ENCODE data around the gene CROCC2.

Gene CROCC2

DNA sequence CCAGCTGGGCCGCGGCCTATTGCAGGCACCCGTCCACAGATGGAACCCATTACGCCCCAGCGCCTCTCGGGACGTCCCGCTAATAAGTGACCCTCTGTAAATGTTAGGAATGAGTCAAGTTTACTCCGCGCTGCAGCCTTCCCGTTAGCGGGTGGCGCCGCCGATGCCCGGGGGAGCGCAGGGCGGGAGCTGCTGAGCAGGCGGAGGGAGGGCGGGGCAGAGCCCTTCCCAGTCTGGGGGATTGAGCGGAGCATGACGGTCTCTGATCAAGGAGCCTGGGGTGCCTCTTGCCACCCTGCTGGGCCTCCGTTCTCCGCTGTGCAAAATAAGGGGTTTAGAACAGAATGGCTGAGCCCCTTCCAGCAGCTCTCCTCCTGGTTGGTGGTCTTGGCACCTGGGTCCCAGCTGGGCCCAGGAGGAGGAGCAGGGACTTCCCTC lies 10.5 kb downstream of the CROCC2 start:
- Histone ChIP-seq H3K27ac (ENCODE audit: insufficient read depth in 1 of 2, low read depth in 1 of 2, low read length in 2 of 2, poor library complexity in 1 of 2, severe bottlenecking in 2 of 2) (no peak overlapping the region), H3K4me3 (ENCODE audit: control insufficient read depth in 1 of 7, extremely low read depth in 1 of 7, insufficient read depth in 4 of 7, low read depth in 2 of 7, low read length in 6 of 7) (peak overlapping the region in 2 of 7 experiments; percentile 32 to 61), H3K36me3 (ENCODE audit: control insufficient read depth in 4 of 4, insufficient read depth in 4 of 4, low read length in 3 of 4) (no peaks in the 10 kb centered on the region), H3K27me3 (replicated peaks in 2 of 5; ENCODE audit: control insufficient read depth in 4 of 5, insufficient read depth in 5 of 5, low read length in 4 of 5) (peaks cover 0 to 21% (median 6%) of the 10 kb centered on the region in 5 experiments), H3K4me1 (ENCODE audit: control extremely low read depth in 1 of 4, control insufficient read depth in 4 of 4, insufficient read depth in 4 of 4, low read length in 3 of 4) (peaks cover 0 to 13% (median 4%) of the 10 kb centered on the region in 4 experiments), H3K9me3 (ENCODE audit: control extremely low read depth in 1 of 5, control insufficient read depth in 4 of 5, insufficient read depth in 2 of 5, low read depth in 1 of 5, low read length in 4 of 5) (no peaks in the 10 kb centered on the region)
- CTCF ChIA-PET: no interaction called here
- 10% methylated on average over 19 of the region's 24 CpGs for WGBS (ENCODE audit: insufficient coverage)
- POLR2A ChIA-PET: no interaction called here
- DNase-seq: peak; percentile 21 to 40 (median 25)

DNA sequence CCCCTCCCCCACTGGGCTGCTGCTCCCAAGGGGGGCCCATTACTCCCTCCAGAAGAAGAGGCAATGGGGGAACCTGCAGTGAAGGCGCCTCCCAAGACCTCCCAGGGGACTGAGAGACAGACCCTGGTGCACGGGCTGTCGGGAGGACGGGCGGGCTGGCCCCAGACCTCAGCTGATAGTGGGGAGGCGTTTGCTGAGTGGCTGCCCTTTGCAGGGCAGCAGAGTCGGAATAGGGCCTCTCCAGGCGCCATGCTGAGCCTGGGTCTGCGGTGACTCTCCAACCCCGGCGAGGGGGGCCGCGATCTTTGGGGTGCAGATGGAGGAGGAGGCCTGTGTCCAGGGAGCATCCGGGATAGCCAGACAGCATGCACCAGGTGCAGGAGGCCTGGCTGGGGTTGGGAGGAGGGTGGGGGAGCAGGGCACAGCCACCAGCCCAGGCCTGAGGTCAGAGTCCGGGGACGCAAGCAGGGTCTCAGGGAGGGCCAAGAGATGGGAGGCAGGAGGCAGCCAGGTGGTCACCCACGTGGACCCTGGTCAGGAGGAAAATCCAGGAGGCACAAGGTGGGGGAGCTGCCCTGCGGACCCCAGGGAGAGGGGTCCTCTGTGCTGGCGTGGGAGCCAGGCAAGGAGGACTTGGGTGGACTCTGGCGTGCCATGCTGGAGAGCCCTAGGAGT lies 11.0 kb downstream of the CROCC2 start:
- WGBS (ENCODE audit: insufficient coverage): 87% methylated on average over 16 of the region's 20 CpGs
- H3K27me3 ChIP-seq (replicated peaks in 2 of 5; ENCODE audit: control insufficient read depth in 4 of 5, insufficient read depth in 5 of 5, low read length in 4 of 5): peaks cover 0 to 19% (median 6%) of the 10 kb centered on the region in 5 experiments
- peaks cover 0 to 13% (median 3%) of the 10 kb centered on the region in 4 experiments for H3K4me1 ChIP-seq (ENCODE audit: control extremely low read depth in 1 of 4, control insufficient read depth in 4 of 4, insufficient read depth in 4 of 4, low read length in 3 of 4)
- H3K4me3 ChIP-seq (ENCODE audit: control insufficient read depth in 1 of 7, extremely low read depth in 1 of 7, insufficient read depth in 4 of 7, low read depth in 2 of 7, low read length in 6 of 7): no peak overlapping the region
- H3K9me3 ChIP-seq (ENCODE audit: control extremely low read depth in 1 of 5, control insufficient read depth in 4 of 5, insufficient read depth in 2 of 5, low read depth in 1 of 5, low read length in 4 of 5): no peaks in the 10 kb centered on the region
- no peak overlapping the region for H3K27ac ChIP-seq (ENCODE audit: insufficient read depth in 1 of 2, low read depth in 1 of 2, low read length in 2 of 2, poor library complexity in 1 of 2, severe bottlenecking in 2 of 2)
- CTCF ChIA-PET: no interaction called here
- no peak for DNase-seq
- POLR2A ChIA-PET: no interaction called here
- no peaks in the 10 kb centered on the region for H3K36me3 ChIP-seq (ENCODE audit: control insufficient read depth in 4 of 4, insufficient read depth in 4 of 4, low read length in 3 of 4)

DNA sequence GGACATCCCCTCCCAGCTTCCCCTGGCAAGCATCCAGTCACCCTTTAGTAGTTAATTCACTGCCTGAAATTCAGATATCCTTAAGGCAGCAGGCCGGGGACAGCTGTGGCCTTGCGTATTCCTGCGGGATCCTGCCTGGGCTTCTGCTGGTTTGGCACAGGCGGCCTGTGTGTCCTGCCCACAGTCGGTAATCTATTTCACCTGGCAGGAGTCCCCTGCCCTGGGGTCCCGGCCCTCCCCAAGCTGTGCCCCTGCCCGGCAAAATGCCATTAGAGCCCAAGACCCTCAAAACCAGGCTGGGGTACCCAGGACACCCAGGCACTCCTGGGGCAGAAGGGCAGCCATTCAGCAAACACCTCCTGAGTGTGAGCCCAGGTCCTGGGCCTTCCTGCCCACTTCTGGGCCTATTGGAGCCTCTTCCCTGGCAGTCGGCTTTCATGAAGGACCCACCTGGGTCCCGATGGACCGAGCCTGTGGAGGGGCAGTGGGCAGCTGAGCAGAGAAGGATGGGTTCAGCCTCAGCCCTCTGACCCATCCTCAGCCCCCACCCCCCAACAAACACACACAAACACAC lies 11.6 kb downstream of the CROCC2 start:
- H3K4me3 ChIP-seq (ENCODE audit: control insufficient read depth in 1 of 7, extremely low read depth in 1 of 7, insufficient read depth in 4 of 7, low read depth in 2 of 7, low read length in 6 of 7): no peak overlapping the region
- CTCF ChIA-PET: no interaction called here
- no peak overlapping the region for H3K27ac ChIP-seq (ENCODE audit: insufficient read depth in 1 of 2, low read depth in 1 of 2, low read length in 2 of 2, poor library complexity in 1 of 2, severe bottlenecking in 2 of 2)
- no peak for DNase-seq
- POLR2A ChIA-PET: no interaction called here
- H3K9me3 ChIP-seq (ENCODE audit: control extremely low read depth in 1 of 5, control insufficient read depth in 4 of 5, insufficient read depth in 2 of 5, low read depth in 1 of 5, low read length in 4 of 5): no peaks in the 10 kb centered on the region
- peaks cover 0 to 13% (median 3%) of the 10 kb centered on the region in 4 experiments for H3K4me1 ChIP-seq (ENCODE audit: control extremely low read depth in 1 of 4, control insufficient read depth in 4 of 4, insufficient read depth in 4 of 4, low read length in 3 of 4)
- 98% methylated on average over 7 of the region's 10 CpGs for WGBS (ENCODE audit: insufficient coverage)
- no peaks in the 10 kb centered on the region for H3K36me3 ChIP-seq (ENCODE audit: control insufficient read depth in 4 of 4, insufficient read depth in 4 of 4, low read length in 3 of 4)
- peaks cover 0 to 19% (median 6%) of the 10 kb centered on the region in 5 experiments for H3K27me3 ChIP-seq (replicated peaks in 2 of 5; ENCODE audit: control insufficient read depth in 4 of 5, insufficient read depth in 5 of 5, low read length in 4 of 5)

GRCh38 chr2:240918258-240919091 lies 12.3 kb downstream of the CROCC2 start:
- peaks cover 0 to 19% (median 6%) of the 10 kb centered on the region in 5 experiments for H3K27me3 ChIP-seq (replicated peaks in 2 of 5; ENCODE audit: control insufficient read depth in 4 of 5, insufficient read depth in 5 of 5, low read length in 4 of 5)
- H3K36me3 ChIP-seq (ENCODE audit: control insufficient read depth in 4 of 4, insufficient read depth in 4 of 4, low read length in 3 of 4): no peaks in the 10 kb centered on the region
- POLR2A ChIA-PET: interaction anchor here (0.9 kb wide), 1 partner anchor 42 kb away, joined by 4 read pairs; no protein-coding TSS in a partner anchor
- no peak overlapping the region for H3K27ac ChIP-seq (ENCODE audit: insufficient read depth in 1 of 2, low read depth in 1 of 2, low read length in 2 of 2, poor library complexity in 1 of 2, severe bottlenecking in 2 of 2)
- 92% methylated on average over 30 of the region's 36 CpGs for WGBS (ENCODE audit: insufficient coverage)
- peaks cover 0 to 13% (median 3%) of the 10 kb centered on the region in 4 experiments for H3K4me1 ChIP-seq (ENCODE audit: control extremely low read depth in 1 of 4, control insufficient read depth in 4 of 4, insufficient read depth in 4 of 4, low read length in 3 of 4)
- H3K9me3 ChIP-seq (ENCODE audit: control extremely low read depth in 1 of 5, control insufficient read depth in 4 of 5, insufficient read depth in 2 of 5, low read depth in 1 of 5, low read length in 4 of 5): no peaks in the 10 kb centered on the region
- CTCF ChIA-PET: no interaction called here
- DNase-seq: no peak
- no peak overlapping the region for H3K4me3 ChIP-seq (ENCODE audit: control insufficient read depth in 1 of 7, extremely low read depth in 1 of 7, insufficient read depth in 4 of 7, low read depth in 2 of 7, low read length in 6 of 7)

- CTCF ChIA-PET: no interaction called here
- peaks cover 0 to 13% (median 3%) of the 10 kb centered on the region in 4 experiments for H3K4me1 ChIP-seq (ENCODE audit: control extremely low read depth in 1 of 4, control insufficient read depth in 4 of 4, insufficient read depth in 4 of 4, low read length in 3 of 4)
- POLR2A ChIA-PET: interaction anchor here (0.9 kb wide), 1 partner anchor 42 kb away, joined by 4 read pairs; no protein-coding TSS in a partner anchor
- no peaks in the 10 kb centered on the region for H3K9me3 ChIP-seq (ENCODE audit: control extremely low read depth in 1 of 5, control insufficient read depth in 4 of 5, insufficient read depth in 2 of 5, low read depth in 1 of 5, low read length in 4 of 5)
- H3K36me3 ChIP-seq (ENCODE audit: control insufficient read depth in 4 of 4, insufficient read depth in 4 of 4, low read length in 3 of 4): no peaks in the 10 kb centered on the region
- peaks cover 0 to 16% (median 4%) of the 10 kb centered on the region in 5 experiments for H3K27me3 ChIP-seq (replicated peaks in 2 of 5; ENCODE audit: control insufficient read depth in 4 of 5, insufficient read depth in 5 of 5, low read length in 4 of 5)
- 88% methylated on average over 13 of the region's 19 CpGs for WGBS (ENCODE audit: insufficient coverage)
- H3K27ac ChIP-seq (ENCODE audit: insufficient read depth in 1 of 2, low read depth in 1 of 2, low read length in 2 of 2, poor library complexity in 1 of 2, severe bottlenecking in 2 of 2): no peak overlapping the region
- H3K4me3 ChIP-seq (ENCODE audit: control insufficient read depth in 1 of 7, extremely low read depth in 1 of 7, insufficient read depth in 4 of 7, low read depth in 2 of 7, low read length in 6 of 7): no peak overlapping the region
- DNase-seq: no peak
Observed at GRCh38 chr2:240919161-240919781, 13.1 kb downstream of the CROCC2 start.

GRCh38 chr2:240919786-240920782 lies 13.9 kb downstream of the CROCC2 start:
- Histone ChIP-seq H3K9me3 (ENCODE audit: control extremely low read depth in 1 of 5, control insufficient read depth in 4 of 5, insufficient read depth in 2 of 5, low read depth in 1 of 5, low read length in 4 of 5) (no peaks in the 10 kb centered on the region), H3K4me3 (ENCODE audit: control insufficient read depth in 1 of 7, extremely low read depth in 1 of 7, insufficient read depth in 4 of 7, low read depth in 2 of 7, low read length in 6 of 7) (no peak overlapping the region), H3K27ac (ENCODE audit: insufficient read depth in 1 of 2, low read depth in 1 of 2, low read length in 2 of 2, poor library complexity in 1 of 2, severe bottlenecking in 2 of 2) (no peak overlapping the region), H3K4me1 (ENCODE audit: control extremely low read depth in 1 of 4, control insufficient read depth in 4 of 4, insufficient read depth in 4 of 4, low read length in 3 of 4) (peaks cover 0 to 10% (median 3%) of the 10 kb centered on the region in 4 experiments), H3K36me3 (ENCODE audit: control insufficient read depth in 4 of 4, insufficient read depth in 4 of 4, low read length in 3 of 4) (no peaks in the 10 kb centered on the region), H3K27me3 (replicated peaks in 2 of 5; ENCODE audit: control insufficient read depth in 4 of 5, insufficient read depth in 5 of 5, low read length in 4 of 5) (peaks cover 0 to 10% (median 4%) of the 10 kb centered on the region in 5 experiments)
- 95% methylated on average over 31 of the region's 31 CpGs for WGBS (ENCODE audit: insufficient coverage)
- ChIA-PET CTCF (interaction anchor here (1.0 kb wide), 1 partner anchor 14 kb away, joined by 3 read pairs; no protein-coding TSS in a partner anchor), POLR2A (interaction anchor here (0.9 kb wide), 1 partner anchor 43 kb away, joined by 4 read pairs; no protein-coding TSS in a partner anchor)
- DNase-seq: no peak
